GM19239 (cell line): ENCODE measurements around the gene SLC35B3.
"Not testable (repeated sequence)": the region's sequence is repeated elsewhere in the genome, so short reads cannot be mapped to it uniquely, and the experiment has no call there.

ENCODE experiments used
- DNase-seq: peaks from one replicate; pipeline ENCODE4 v3.0.0; 2011; ENCODE audit warnings: low spot score; ENCODE audit not compliant: insufficient read length
- FAIRE-seq: peaks from 2 replicates; lab custom pipeline; 2011; peaks lifted over from hg19 to GRCh38; lab: Jason Lieb, UNC

SLC35B3 gene

GRCh38 chr6:8415913-8416312, 19.4 kb downstream of the SLC35B3 start:
- FAIRE-seq (no peak), DNase-seq (no peak)

- FAIRE-seq (no peak), DNase-seq (no peak)
These were observed 20.1 kb downstream of the SLC35B3 start for GRCh38 chr6:8415280-8415679.

GRCh38 chr6:8414844-8415243, 20.5 kb downstream of the SLC35B3 start:
- FAIRE-seq: no peak
- DNase-seq: no peak

- not testable (repeated sequence) for FAIRE-seq, DNase-seq
These were observed 29.4 kb downstream of the SLC35B3 start for GRCh38 chr6:8405946-8406345.

GRCh38 chr6:8402546-8402945, 32.8 kb downstream of the SLC35B3 start:
- no peak for DNase-seq
- no peak for FAIRE-seq

GRCh38 chr6:8400663-8401062, 34.7 kb downstream of the SLC35B3 start:
- DNase-seq (no peak), FAIRE-seq (no peak)

- FAIRE-seq: no peak
- DNase-seq: no peak
These were observed 42.8 kb downstream of the SLC35B3 start for GRCh38 chr6:8392569-8392968.

- FAIRE-seq (no peak), DNase-seq (no peak)
These were observed 43.4 kb downstream of the SLC35B3 start for GRCh38 chr6:8391934-8392333.

- no peak for FAIRE-seq
- DNase-seq: no peak
These were observed 46.1 kb downstream of the SLC35B3 start for GRCh38 chr6:8389036-8389818.

- no peak for DNase-seq
- FAIRE-seq: no peak
These were observed 47.4 kb downstream of the SLC35B3 start for GRCh38 chr6:8387942-8388437.

- FAIRE-seq (no peak), DNase-seq (no peak)
These were observed 51.8 kb downstream of the SLC35B3 start for GRCh38 chr6:8383584-8383983.

- no peak for DNase-seq
- no peak for FAIRE-seq
These were observed 52.9 kb downstream of the SLC35B3 start for GRCh38 chr6:8382434-8382833.

GRCh38 chr6:8375916-8376315, 59.4 kb downstream of the SLC35B3 start:
- DNase-seq (no peak), FAIRE-seq (no peak)
